Esophagus squamous epithelium (tissue), 4 donors: ENCODE data around the gene GALNT15.

Experiments used
- CTCF ChIP-seq, 6 experiments: fragments of 450-650 bp in 4 of 6; fragments of 200-600 bp in 2 of 6; sonication (generic) in 2 of 6; IDR thresholded peaks; one replicate each; pipeline ENCODE4 v1.5.1; 2016 to 2019; ENCODE audit warnings: antibody characterized with exemption in 6 of 6, mild to moderate bottlenecking in 4 of 6, moderate library complexity in 4 of 6
- POLR2A ChIP-seq, 4 donors: fragments of 450-650 bp; IDR thresholded peaks; one replicate each; pipeline ENCODE4 v1.6.1; 2017; ENCODE audit warnings: antibody characterized with exemption in 4 of 4, mild to moderate bottlenecking in 4 of 4, moderate library complexity in 3 of 4

DNA sequence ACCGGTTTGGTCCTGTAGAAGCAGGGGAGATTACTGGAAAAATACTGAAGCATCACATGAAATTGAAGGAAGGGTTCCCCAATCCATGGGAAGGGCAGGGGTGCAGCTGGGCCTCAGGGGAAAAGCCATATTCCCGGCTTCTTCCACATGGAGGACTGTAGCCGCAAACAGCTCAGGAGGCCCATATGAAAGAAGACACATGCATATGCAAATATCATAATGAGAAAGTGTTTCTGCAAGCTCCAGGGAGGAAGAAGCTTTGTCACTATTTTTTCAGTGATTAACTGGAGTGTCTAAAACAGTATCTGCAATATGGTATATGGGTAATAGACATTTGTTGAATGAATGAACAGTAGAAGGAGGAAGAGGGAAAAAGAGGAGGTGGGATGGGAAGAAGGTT is 71.1 kb downstream of the GALNT15 start:
- no peak for TF ChIP-seq CTCF (IDR thresholded peaks at IDR 0.05)
- TF ChIP-seq POLR2A (IDR thresholded peaks at IDR 0.05) = no peak
